Endometrium (tissue), 2 donors: Measurements from ENCODE around the gene DIS3L2.
"Not testable (repeated sequence)": the region's sequence is repeated elsewhere in the genome, so short reads cannot be mapped to it uniquely, and the experiment has no call there.

ENCODE experiments used
- FAIRE-seq: peaks from 2 replicates; lab custom pipeline; 2012; peaks lifted over from hg19 to GRCh38; lab: Jason Lieb, UNC
- donor health status: control.
- donor health status: control.

DIS3L2 gene

DNA sequence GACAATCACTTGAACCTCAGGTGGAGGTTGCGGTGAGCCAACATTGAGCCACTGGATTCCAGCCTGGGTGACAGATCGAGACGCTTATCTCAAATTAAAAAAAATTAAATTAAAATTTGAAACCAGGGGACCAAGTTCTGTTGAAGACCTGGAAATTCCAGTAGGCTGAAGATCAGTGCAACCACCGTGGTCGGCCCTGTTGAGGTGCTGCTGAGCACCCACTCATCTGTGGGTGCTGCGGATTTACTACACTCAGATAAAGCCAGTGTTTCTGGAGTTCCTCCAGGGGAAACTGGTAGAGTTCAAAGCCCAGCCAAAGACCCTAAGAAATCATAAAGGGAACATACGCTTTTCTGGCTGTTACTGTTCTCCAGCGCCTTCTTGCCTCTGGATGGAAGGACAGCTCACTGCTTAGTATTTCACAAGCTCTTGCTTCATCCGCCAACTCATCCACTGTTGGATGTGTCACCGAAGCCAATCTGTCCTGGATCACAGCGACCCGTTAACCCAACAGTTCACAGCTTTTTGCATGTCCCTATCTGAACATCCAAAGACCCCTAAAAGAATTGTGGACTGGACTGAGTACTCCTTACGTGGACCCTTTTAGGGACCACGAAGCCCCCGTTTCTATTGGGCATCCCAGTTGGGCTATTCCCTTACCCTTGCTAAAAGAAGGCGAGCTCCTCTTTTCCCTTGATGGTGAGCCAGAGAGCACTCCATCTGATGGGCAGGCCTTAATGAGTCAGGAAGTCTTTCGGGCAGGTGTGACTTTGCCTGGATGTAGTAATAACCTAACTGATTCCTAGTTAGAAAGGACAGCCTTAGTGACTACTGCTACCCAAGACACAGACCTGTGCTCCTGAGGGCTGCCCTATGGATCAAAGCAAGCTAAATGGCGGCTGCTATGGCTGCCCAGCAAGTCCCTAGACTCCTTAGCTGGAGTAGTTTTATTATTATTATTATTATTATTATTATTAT is 411.0 kb downstream of the DIS3L2 start:
- no peak for FAIRE-seq

DNA sequence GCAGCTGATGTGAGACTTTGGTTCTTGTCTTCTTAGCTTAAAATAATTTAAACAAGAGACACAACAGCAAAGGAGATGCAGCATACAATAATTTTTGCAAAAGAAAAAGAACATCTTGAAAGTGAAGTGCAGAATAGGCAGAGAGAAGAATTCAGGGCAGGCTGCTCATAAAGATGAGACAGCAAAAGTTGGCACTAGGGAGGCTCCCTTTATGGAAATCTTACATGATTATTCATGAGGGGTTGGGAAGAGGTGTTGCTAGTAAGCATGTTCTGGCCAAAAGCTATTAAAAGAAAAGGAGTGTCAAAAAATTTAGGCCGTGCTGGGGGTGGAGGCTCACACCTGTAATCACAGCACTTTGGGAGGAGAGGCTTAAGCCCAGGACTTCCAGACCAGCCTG is 412.8 kb downstream of the DIS3L2 start:
- FAIRE-seq: no peak

GRCh38 chr2:232375164-232375563 is 413.7 kb downstream of the DIS3L2 start:
- no peak for FAIRE-seq

DNA sequence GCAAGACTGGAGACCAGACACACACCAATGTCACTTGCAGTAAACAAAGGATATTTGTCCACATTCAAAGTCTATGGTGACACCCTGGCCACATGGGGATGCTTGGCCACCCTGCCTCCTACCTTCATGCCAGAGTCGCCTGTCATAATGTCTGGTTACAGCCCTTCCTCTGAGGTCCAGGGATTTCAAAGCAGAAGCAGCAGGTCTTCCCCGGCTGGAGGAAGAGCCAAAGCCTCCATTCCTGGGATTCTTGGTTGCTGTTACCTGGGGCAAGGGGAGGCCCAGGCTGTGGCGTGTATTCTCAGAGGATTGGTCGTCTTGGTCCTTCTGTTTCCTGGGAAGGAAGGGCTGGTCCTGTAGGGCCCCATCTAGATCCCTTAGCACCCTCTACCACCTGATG is 414.7 kb downstream of the DIS3L2 start:
- FAIRE-seq: no peak

- FAIRE-seq: no peak
Observed at GRCh38 chr2:232376713-232377112, 415.2 kb downstream of the DIS3L2 start.

- no peak for FAIRE-seq
Observed at GRCh38 chr2:232377319-232377718, 415.8 kb downstream of the DIS3L2 start.

GRCh38 chr2:232377841-232378734 is 416.6 kb downstream of the DIS3L2 start:
- no peak for FAIRE-seq

GRCh38 chr2:232378735-232379151 is 417.2 kb downstream of the DIS3L2 start, which contains the start of gene ALPP:
Gene ALPP, plus strand, starts transcription at chr2:232378751. Its CDS starts 52 bp downstream, at chr2:232378803.
- not testable (repeated sequence) for FAIRE-seq

DNA sequence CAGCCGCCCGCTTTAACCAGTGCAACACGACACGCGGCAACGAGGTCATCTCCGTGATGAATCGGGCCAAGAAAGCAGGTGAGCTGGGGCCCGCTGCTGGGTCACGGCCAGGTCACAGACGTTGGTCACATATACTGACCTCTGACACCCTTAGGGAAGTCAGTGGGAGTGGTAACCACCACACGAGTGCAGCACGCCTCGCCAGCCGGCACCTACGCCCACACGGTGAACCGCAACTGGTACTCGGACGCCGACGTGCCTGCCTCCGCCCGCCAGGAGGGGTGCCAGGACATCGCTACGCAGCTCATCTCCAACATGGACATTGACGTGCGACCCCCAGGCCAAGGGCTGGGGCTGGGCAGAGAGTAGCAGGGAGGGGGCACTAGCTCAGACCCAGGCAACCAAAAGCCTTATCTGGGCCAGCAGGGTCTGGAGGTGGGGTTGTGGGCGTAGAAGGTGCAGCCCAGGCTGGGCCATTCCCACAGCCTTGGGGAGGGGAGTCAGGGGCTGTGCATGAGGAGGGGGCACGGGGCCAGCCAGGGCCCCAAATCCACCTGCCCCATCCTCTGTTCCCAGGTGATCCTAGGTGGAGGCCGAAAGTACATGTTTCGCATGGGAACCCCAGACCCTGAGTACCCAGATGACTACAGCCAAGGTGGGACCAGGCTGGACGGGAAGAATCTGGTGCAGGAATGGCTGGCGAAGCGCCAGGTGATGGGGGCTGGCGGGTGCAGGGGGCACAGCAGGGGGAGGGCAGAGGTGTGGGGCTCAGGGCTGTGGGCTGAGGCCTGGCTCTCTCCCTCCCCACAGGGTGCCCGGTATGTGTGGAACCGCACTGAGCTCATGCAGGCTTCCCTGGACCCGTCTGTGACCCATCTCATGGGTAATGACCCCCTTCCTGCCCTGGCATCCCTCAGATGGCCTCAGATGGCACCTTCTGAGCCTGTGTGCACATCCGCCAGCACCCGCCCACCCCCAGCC is 418.4 kb downstream of the DIS3L2 start:
- not testable (repeated sequence) for FAIRE-seq

GRCh38 chr2:232381204-232382031 is 419.9 kb downstream of the DIS3L2 start:
- FAIRE-seq: not testable (repeated sequence)

DNA sequence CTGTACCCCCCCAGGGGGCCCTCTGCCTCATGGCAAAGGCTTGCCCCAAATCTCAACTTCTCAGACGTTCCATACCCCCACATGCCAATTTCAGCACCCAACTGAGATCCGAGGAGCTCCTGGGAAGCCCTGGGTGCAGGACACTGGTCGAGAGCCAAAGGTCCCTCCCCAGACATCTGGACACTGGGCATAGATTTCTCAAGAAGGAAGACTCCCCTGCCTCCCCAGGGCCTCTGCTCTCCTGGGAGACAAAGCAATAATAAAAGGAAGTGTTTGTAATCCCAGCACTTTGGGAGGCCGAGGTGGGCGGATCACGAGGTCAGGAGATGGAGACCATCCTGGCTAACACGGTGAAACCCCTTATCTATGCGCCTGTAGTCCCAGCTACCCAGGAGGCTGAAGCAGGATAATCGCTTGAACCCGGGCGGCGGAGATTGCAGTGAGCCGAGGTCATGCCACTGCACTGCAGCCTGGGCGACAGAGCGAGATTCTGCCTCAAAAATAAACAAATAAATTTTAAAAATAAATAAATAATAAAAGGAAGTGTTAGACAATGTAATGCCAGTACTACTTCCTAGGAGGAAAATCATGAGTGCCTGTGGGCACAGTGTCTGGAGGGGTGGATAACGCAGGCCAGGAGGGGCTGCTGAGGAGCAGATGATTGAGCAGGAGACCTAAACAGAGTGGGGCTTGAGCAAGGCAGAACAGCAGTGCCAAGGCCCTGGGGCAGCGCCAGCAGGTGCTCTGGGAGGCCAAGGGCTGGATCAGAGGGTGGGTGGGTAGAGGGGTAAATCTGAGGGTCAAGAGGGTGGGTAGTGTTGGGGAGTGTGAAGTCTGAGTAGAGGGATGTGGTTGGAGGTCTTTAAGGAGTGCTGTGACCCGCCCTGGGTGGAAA is 421.1 kb downstream of the DIS3L2 start:
- no peak for FAIRE-seq

DNA sequence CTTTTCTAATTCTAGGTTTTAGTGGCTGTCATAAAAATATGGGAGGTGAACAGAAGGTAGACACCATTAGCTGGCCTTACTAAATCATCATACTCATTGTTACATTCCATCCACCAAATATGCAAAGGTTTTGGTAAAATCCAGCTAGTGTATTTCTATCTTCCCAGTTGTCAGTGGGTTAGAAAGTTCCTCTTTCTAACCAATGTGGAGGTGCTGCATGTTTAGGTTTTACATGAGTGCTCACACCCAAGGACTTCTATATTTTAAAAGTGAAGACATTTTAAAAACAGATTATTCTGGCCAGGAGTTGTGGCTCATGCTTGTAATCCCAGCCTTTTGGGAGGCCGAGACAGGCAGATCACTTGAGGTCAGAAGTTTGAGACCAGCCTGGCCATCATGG is 423.0 kb downstream of the DIS3L2 start:
- no peak for FAIRE-seq

- not testable (repeated sequence) for FAIRE-seq
Observed at GRCh38 chr2:232385058-232385457, 423.5 kb downstream of the DIS3L2 start.

- no peak for FAIRE-seq
Observed at GRCh38 chr2:232385660-232386489, 424.4 kb downstream of the DIS3L2 start.

DNA sequence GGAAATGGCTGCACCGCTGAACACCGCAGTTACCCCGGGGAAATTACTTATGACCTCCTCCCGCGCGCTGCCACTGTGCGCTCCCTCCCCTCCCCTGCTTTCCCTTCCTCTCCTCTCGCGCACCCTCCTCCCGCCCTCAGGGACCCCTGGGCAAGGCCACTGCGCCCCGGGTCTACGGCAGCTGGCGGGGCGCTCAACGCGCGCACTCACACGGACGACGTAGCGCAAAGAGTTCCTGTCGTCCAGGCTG is 424.9 kb downstream of the DIS3L2 start:
- FAIRE-seq: no peak
